ENCODE data around the gene ADAM8.
A peak's percentile ranks its signal among the peaks of the same experiment; 100 is the strongest.

ADAM8 gene

GRCh38 chr10:133281084-133281483 lies 4.4 kb upstream of the ADAM8 start:
- DNase-seq = no peak

GRCh38 chr10:133280391-133281059 lies 3.9 kb upstream of the ADAM8 start:
- no peak for DNase-seq

GRCh38 chr10:133279326-133280226 lies 2.9 kb upstream of the ADAM8 start:
- no peak for DNase-seq

- DNase-seq = peak; percentile 64
These were observed 2.1 kb upstream of the ADAM8 start for GRCh38 chr10:133278577-133279265.

- no peak for DNase-seq
These were observed 1.4 kb upstream of the ADAM8 start for GRCh38 chr10:133277993-133278576.

DNA sequence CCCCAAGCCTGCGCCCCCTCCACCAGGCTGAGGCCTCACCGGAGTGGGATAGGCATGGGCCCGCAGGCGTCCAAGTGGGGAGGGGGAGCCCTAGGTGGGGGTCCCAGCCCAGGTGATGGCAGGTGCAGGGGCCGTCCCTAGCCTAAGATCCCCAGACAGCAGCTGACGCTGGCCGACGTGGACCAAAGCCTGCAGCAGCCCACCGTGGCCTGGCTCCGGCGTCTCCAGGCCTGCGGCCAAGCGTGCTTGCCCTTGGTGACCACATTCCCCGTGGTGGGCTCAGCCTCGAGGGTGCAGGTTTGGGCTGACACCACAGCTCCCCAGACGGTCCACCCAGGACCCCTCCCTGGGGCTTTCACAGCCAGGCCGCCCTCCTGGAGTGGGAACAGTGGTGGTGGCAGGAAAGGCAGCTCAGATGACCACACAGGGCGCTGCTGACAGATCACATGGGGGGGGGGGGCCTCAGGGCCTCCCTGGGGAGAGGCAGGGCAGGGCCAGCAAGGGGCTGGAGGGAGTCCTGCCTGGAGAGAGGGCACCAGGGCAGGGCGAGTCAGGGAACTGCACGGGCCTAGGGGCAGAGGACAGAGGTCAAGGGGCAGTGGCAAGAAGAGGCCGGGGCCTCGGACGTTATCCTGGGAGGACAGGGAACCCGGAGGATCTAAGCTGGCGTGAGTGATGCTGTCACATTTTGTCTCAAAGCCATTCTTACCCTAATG lies 767 bp upstream of the ADAM8 start:
- DNase-seq = no peak

DNA sequence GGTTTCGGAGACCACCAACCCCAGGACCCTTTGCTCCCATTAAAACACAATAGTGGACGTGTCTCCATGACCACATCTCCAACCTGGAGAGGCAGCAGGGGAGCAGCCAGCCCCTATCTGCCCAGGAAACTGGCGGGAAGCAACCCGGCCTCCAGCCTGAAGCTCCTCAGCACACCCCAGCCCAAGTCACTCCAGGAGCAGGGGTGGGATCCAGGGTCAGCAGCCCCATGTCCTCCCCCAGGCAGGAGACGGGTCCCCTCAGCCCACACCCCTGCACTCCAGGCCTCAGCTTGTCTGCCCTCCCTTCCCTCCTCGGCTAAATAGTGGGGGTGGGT lies 601 bp downstream of the ADAM8 start:
- DNase-seq = no peak

DNA sequence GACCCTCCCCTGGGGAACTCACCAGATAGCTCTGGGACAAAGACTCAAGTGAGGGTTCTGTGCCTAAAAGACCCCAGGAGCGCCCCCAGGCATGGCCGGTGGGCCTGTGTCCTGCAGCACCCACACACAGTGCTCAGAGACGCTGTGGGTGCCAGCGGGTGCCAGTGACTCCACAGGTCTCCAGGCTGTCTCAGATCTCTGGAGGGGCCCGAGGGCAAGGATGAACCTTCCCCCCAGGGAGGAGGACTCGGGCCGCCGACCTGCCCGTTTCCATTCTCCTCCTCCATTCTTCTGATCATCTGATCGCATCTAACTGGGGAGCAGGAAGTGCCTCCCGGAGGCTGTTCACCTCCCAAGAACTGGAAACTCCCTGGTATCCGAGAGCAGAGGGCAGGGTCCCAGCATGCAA lies 980 bp downstream of the ADAM8 start:
- peak; percentile 55 for DNase-seq

GRCh38 chr10:133274751-133275683 lies 1.7 kb downstream of the ADAM8 start:
- DNase-seq = peak; percentile 66

DNA sequence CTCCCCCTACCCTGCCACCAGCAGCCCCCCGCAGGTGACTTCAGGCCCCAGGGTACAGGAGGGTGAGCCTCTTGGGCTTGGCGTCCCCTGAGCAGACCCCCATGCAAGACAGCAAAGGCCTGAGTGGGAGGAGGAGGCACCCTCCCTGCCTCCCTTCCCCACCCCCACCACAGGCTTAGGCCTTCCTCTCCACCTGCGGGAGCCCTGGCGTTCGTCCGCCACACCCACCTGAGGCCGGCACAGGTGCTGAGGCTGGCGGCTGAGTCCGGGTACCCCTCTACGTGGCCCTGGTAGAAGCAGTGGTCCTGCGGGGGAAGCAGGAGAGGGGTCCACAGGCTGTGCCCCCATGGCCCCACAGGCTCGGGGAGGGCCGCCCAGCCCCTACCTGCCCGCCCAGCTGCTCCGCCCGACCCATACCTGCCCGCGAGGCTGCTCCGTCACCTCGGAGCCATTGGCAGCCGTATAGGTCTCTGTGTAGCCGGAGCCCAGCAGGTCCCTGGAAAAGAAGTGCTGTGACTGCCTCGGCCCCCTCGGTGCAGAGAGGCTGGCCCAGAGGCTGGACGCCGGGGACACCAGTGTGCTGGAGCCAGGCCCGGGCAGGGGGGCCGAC lies 3.0 kb downstream of the ADAM8 start:
- no peak for DNase-seq

- DNase-seq = no peak
These were observed 3.7 kb downstream of the ADAM8 start for GRCh38 chr10:133272964-133273420.

DNA sequence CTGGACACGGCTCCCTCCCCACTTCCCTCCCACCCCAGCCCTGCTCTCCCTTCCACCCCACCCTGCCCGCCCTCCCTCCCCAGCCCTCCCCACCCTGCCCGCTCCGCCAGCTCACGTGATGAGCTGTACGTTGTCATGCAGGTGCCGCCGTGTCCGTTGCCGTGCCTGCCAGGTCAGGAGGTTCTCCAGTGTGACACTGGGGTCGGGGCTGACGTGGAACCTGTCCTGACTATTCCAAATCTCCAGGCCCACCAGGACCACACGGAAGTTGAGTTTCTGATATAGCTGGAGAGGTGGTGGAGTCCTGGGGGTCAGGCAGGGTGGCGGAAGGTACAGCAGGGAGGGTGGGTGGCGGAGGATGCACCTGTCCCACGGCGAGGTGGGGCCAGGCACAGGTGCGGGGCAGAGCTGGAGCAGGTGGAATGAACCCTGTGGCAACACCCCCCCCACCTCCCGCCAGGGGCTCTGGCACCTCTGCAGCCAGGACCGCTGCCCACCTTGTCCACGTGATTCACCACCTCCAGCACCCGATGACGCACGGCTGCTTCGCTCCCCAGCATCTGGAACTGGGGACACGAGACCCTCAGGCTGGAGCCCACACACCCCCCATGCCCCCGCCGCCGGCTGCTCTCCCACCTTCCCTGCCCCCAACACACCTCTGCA lies 4.2 kb downstream of the ADAM8 start:
- DNase-seq = no peak

DNA sequence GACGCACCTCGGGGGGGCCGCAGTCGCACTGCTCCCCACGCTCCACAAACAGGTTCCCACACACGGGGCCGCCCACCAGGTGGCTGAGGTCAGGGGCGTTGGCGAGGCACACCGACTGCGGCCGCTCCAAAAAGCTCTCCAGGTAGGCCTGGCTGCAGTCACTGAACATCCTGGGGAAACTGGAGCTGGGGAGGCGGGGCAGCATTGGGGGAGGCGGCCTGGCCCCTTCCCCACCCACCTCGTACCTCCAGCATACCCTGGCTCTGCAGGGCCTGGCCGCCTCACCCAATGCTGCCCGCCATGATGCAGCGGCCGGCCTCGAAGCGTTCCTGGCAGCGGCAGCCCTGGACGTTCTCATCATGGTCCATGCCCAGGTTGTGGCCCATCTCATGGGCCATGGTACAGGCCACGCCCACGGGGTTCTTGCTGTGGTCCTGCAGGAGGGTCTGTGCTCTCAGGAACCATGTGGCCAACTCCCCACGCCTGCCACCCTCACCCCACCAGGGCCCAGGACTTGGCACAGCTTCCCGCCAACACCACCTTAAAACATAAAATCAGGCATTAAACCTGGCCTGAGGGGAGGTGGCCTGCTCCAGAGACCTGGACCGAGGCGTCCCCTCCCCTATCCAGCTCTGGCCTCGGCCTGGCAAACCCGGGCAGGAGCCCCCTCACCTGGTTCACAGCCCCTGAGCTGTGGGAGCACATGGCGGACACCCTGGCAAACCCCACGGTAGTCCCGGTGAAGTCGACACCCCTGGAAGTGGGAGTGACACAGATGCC lies 5.0 kb downstream of the ADAM8 start:
- DNase-seq = no peak

DNA sequence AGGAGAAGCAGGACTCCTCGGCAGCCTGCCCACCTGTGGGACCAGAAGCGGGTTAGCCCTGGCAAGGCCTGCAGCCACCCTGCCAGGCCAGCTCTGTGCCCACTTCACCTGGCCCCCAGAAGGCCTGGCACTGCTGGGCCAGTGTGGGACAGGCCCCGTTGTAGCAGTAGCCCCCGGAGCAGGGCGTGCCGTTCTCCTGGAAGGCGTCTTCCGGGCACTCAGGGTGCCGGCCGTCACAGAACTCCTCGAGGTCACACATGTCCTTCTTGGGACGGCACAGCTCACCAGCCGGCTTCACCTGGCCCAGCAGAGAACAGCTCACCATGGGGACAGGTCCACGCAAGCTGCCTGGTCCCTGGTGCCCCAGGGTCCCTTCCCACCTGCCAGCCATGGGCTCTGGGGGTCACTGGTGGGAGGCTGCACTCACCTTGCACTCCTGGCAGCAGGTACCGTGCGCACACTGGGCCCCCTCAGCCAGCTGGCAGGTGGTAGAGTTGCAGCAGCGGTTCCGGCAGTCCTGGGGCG lies 5.8 kb downstream of the ADAM8 start:
- no peak for DNase-seq

DNA sequence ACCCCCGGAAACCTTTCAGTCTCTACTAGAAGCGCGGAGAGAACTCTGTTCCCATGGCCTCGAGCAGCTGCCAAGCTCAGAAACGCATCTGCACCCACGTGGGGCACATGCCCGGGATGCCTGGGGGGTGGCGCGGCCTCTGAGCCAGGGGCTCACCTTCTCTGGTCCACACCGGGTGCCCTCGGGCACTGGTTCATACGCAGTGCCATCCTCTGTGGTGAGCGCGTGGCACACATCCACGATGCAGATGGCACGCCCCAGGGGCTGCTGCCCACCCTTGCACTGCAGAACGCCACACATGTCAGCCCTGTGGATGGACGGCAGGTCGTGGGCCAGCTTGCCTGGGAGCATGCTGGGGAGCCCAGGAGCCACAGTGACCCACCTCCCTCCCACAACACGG lies 6.5 kb downstream of the ADAM8 start:
- DNase-seq = no peak

DNA sequence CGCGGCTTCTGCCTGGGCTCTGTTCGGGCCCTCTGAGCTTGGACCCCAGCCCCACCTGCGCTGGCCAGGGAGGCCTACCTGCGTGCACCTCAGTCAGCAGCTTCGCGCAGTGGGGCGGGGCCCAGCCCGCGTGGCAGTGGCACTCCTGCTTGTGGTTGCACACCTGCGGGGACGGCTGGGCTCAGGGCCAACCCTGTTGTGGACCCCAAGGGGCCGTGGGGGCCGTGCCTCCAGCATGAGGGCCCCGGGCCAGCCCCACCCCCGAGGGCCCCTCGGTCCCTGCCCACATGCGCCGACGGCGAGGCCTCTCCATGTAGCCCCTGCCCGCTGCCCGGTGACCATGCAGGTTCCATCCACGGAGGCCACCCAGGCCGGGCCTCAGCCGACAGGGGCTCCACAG lies 7.3 kb downstream of the ADAM8 start:
- DNase-seq = no peak

- no peak for DNase-seq
These were observed 8.1 kb downstream of the ADAM8 start for GRCh38 chr10:133268532-133268931.

- DNase-seq = no peak
These were observed 8.8 kb downstream of the ADAM8 start for GRCh38 chr10:133267829-133268228.

DNA sequence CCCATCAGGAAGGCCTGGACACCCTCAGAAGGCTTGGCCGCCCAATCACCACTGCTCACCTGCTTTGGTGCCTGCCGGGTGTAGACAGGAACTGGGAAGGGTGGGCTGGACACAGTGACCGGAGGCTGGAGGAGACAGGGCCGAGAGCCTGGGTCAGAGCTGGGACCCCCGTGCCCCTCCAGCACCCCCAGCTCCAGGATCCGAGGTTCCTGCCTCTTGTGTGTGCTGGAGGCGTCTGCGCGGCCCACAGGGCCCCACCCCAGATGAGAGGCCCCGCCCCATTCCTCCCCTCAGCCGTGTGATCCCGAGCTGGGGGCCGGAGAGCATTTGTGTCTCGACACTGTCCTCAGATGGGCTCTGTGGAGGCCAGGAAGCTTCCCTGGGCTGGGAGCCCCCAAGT lies 9.4 kb downstream of the ADAM8 start:
- DNase-seq = no peak

Data from activated CD4-positive, CD25-positive, alpha-beta regulatory T cell treated with anti-CD3 and anti-CD28 coated beads, Interleukin-2, amount 50 U/mL, for 72 hours (primary cell).